ENCODE data around the gene KIAA0930. TPM values are rescaled to one million over a fixed set of nuclear protein-coding genes. Genes with fewer than 3 reads are reported as not detected.
"Not testable (repeated sequence)": the region's sequence is repeated elsewhere in the genome, so short reads cannot be mapped to it uniquely, and the experiment has no call there.

The KIAA0930 gene
- total RNA-seq, 1 donor from 2014 or later: 45.5 TPM

- H3K9me3 Mint-ChIP-seq: no peaks in the 10 kb centered on the region
- DNase-seq (ENCODE audit: low spot score): no peak
- no peak overlapping the region for H3K4me3 Mint-ChIP-seq
- intact Hi-C loops (cut with micrococcal nuclease): no loop called here
- H3K27me3 Mint-ChIP-seq (ENCODE audit: insufficient read depth): peaks cover 22% of the 10 kb centered on the region
- peaks cover 12% of the 10 kb centered on the region for H3K4me1 Mint-ChIP-seq (ENCODE audit: low read depth)
- no peak overlapping the region for H3K27ac Mint-ChIP-seq
- H3K36me3 Mint-ChIP-seq (ENCODE audit: low read depth): no peaks in the 10 kb centered on the region
Measured at GRCh38 chr22:45271667-45272201, 31.0 kb upstream of the KIAA0930 start.

- DNase-seq (ENCODE audit: low spot score): no peak
- peaks cover 12% of the 10 kb centered on the region for H3K4me1 Mint-ChIP-seq (ENCODE audit: low read depth)
- intact Hi-C loops (cut with micrococcal nuclease): no loop called here
- H3K36me3 Mint-ChIP-seq (ENCODE audit: low read depth): no peaks in the 10 kb centered on the region
- H3K27ac Mint-ChIP-seq: peak overlapping the region; percentile 91
- no peaks in the 10 kb centered on the region for H3K9me3 Mint-ChIP-seq
- peak overlapping the region; percentile 74 for H3K4me3 Mint-ChIP-seq
- H3K27me3 Mint-ChIP-seq (ENCODE audit: insufficient read depth): peaks cover 32% of the 10 kb centered on the region
Measured at GRCh38 chr22:45270095-45271020, 29.7 kb upstream of the KIAA0930 start.

GRCh38 chr22:45268958-45269844 lies 28.5 kb upstream of the KIAA0930 start:
- Mint-ChIP-seq H3K27ac (peak overlapping the region; percentile 91), H3K9me3 (no peaks in the 10 kb centered on the region), H3K4me1 (ENCODE audit: low read depth) (peaks cover 12% of the 10 kb centered on the region), H3K27me3 (ENCODE audit: insufficient read depth) (peaks cover 35% of the 10 kb centered on the region), H3K36me3 (ENCODE audit: low read depth) (no peaks in the 10 kb centered on the region), H3K4me3 (peak overlapping the region; percentile 77)
- peak; percentile 85 for DNase-seq (ENCODE audit: low spot score)
- intact Hi-C loops (cut with micrococcal nuclease): loop anchor here (1.0 to 2.0 kb wide), 7 partner anchors 28 to 284 kb away; partner anchors contain the start of genes FAM118A, KIAA0930, RIBC2 and SMC1B

GRCh38 chr22:45268167-45268957 lies 27.7 kb upstream of the KIAA0930 start:
- Mint-ChIP-seq H3K36me3 (ENCODE audit: low read depth) (no peaks in the 10 kb centered on the region), H3K4me1 (ENCODE audit: low read depth) (peaks cover 12% of the 10 kb centered on the region), H3K9me3 (no peaks in the 10 kb centered on the region), H3K27me3 (ENCODE audit: insufficient read depth) (peaks cover 40% of the 10 kb centered on the region), H3K4me3 (peak overlapping the region; percentile 77), H3K27ac (peak overlapping the region; percentile 82)
- no peak for DNase-seq (ENCODE audit: low spot score)
- intact Hi-C loops (cut with micrococcal nuclease): loop anchor here (2.0 kb wide), 6 partner anchors 28 to 284 kb away; partner anchors contain the start of genes FAM118A, KIAA0930, RIBC2 and SMC1B

GRCh38 chr22:45265535-45265934 lies 24.8 kb upstream of the KIAA0930 start:
- H3K27ac Mint-ChIP-seq: no peak overlapping the region
- peaks cover 12% of the 10 kb centered on the region for H3K4me1 Mint-ChIP-seq (ENCODE audit: low read depth)
- no peaks in the 10 kb centered on the region for H3K36me3 Mint-ChIP-seq (ENCODE audit: low read depth)
- H3K9me3 Mint-ChIP-seq: no peaks in the 10 kb centered on the region
- no peak for DNase-seq (ENCODE audit: low spot score)
- intact Hi-C loops (cut with micrococcal nuclease): no loop called here
- peaks cover 45% of the 10 kb centered on the region for H3K27me3 Mint-ChIP-seq (ENCODE audit: insufficient read depth)
- no peak overlapping the region for H3K4me3 Mint-ChIP-seq

GRCh38 chr22:45263463-45264269 lies 23.0 kb upstream of the KIAA0930 start:
- Mint-ChIP-seq H3K4me1 (ENCODE audit: low read depth) (no peaks in the 10 kb centered on the region), H3K36me3 (ENCODE audit: low read depth) (no peaks in the 10 kb centered on the region), H3K27ac (no peak overlapping the region), H3K9me3 (no peaks in the 10 kb centered on the region), H3K4me3 (no peak overlapping the region), H3K27me3 (ENCODE audit: insufficient read depth) (peaks cover 38% of the 10 kb centered on the region)
- no peak for DNase-seq (ENCODE audit: low spot score)
- intact Hi-C loops (cut with micrococcal nuclease): no loop called here

GRCh38 chr22:45262931-45263462 lies 22.3 kb upstream of the KIAA0930 start:
- intact Hi-C loops (cut with micrococcal nuclease): no loop called here

GRCh38 chr22:45262195-45262930 lies 21.7 kb upstream of the KIAA0930 start:
- Mint-ChIP-seq H3K4me3 (no peak overlapping the region), H3K4me1 (ENCODE audit: low read depth) (no peaks in the 10 kb centered on the region), H3K27me3 (ENCODE audit: insufficient read depth) (peaks cover 36% of the 10 kb centered on the region), H3K36me3 (ENCODE audit: low read depth) (no peaks in the 10 kb centered on the region), H3K27ac (no peak overlapping the region), H3K9me3 (no peaks in the 10 kb centered on the region)
- DNase-seq (ENCODE audit: low spot score): no peak
- intact Hi-C loops (cut with micrococcal nuclease): no loop called here

More at GRCh38 chr22:45262931-45263462, 22.3 kb upstream of the KIAA0930 start:
- no peak overlapping the region for H3K4me3 Mint-ChIP-seq
- H3K27me3 Mint-ChIP-seq (ENCODE audit: insufficient read depth): peaks cover 36% of the 10 kb centered on the region
- DNase-seq (ENCODE audit: low spot score): no peak
- no peaks in the 10 kb centered on the region for H3K4me1 Mint-ChIP-seq (ENCODE audit: low read depth)
- H3K9me3 Mint-ChIP-seq: no peaks in the 10 kb centered on the region
- H3K27ac Mint-ChIP-seq: no peak overlapping the region
- no peaks in the 10 kb centered on the region for H3K36me3 Mint-ChIP-seq (ENCODE audit: low read depth)

GRCh38 chr22:45261407-45262088 lies 20.9 kb upstream of the KIAA0930 start:
- no peaks in the 10 kb centered on the region for H3K36me3 Mint-ChIP-seq (ENCODE audit: low read depth)
- H3K27ac Mint-ChIP-seq: no peak overlapping the region
- no peaks in the 10 kb centered on the region for H3K9me3 Mint-ChIP-seq
- peaks cover 36% of the 10 kb centered on the region for H3K27me3 Mint-ChIP-seq (ENCODE audit: insufficient read depth)
- DNase-seq (ENCODE audit: low spot score): no peak
- H3K4me1 Mint-ChIP-seq (ENCODE audit: low read depth): no peaks in the 10 kb centered on the region
- intact Hi-C loops (cut with micrococcal nuclease): no loop called here
- no peak overlapping the region for H3K4me3 Mint-ChIP-seq

GRCh38 chr22:45260395-45260759 lies 19.7 kb upstream of the KIAA0930 start:
- H3K4me3 Mint-ChIP-seq; H3K4me1 Mint-ChIP-seq (ENCODE audit: low read depth); H3K27ac Mint-ChIP-seq; H3K9me3 Mint-ChIP-seq; H3K36me3 Mint-ChIP-seq (ENCODE audit: low read depth); DNase-seq (ENCODE audit: low spot score); intact Hi-C loops (cut with micrococcal nuclease): not testable (repeated sequence)
- H3K27me3 Mint-ChIP-seq (ENCODE audit: insufficient read depth): peaks cover 26% of the 10 kb centered on the region
